Tibial nerve (tissue), 4 donors: ENCODE data around the gene ATP5F1D. TPM values are rescaled to one million over a fixed set of nuclear protein-coding genes. Genes with fewer than 3 reads are reported as not detected.
A peak's percentile ranks its signal among the peaks of the same experiment; 100 is the strongest.

ENCODE experiments used
- DNase-seq, 2 donors: peaks; one replicate each; pipeline ENCODE4 v3.0.0-alpha.2; 2019; ENCODE audit warnings: low spot score in 2 of 2
- H3K27ac ChIP-seq, 4 donors: fragments of 200-600 bp; sonication (generic) in 3 of 4; one replicate each; pipeline ENCODE4 v1.5.1; 2017 to 2019; ENCODE audit warnings: mild to moderate bottlenecking in 1 of 4
- H3K27me3 ChIP-seq, 2 donors: fragments of 200-600 bp; sonication (generic) in 1 of 2; one replicate each; pipeline versions ENCODE4 v1.5.1 to v1.6.0; 2017 to 2019
- H3K36me3 ChIP-seq, 3 donors: fragments of 200-600 bp; sonication (generic); one replicate each; pipeline ENCODE4 v1.5.1; 2018 to 2019
- H3K4me1 ChIP-seq, 4 donors: fragments of 200-600 bp; sonication (generic) in 3 of 4; one replicate each; pipeline ENCODE4 v1.5.1; 2017 to 2019
- H3K4me3 ChIP-seq, 4 donors: fragments of 200-600 bp; sonication (generic) in 3 of 4; one replicate each; pipeline ENCODE4 v1.5.1; 2017 to 2019; ENCODE audit warnings: mild to moderate bottlenecking in 1 of 4, moderate library complexity in 1 of 4
- H3K9me3 ChIP-seq, 4 donors: fragments of 200-600 bp; sonication (generic) in 3 of 4; one replicate each; pipeline ENCODE4 v1.5.1; 2017 to 2019
- EP300 ChIP-seq, 2 donors: sonication (generic); formaldehyde crosslinking; IDR thresholded peaks; one replicate each; pipeline ENCODE4 v1.6.1; 2017; ENCODE audit warnings: antibody characterized with exemption in 2 of 2, mild to moderate bottlenecking in 1 of 2
- POLR2A ChIP-seq, 2 donors: fragments of 450-650 bp; IDR thresholded peaks; one replicate each; pipeline ENCODE4 v1.6.1; 2017; ENCODE audit warnings: antibody characterized with exemption in 2 of 2, mild to moderate bottlenecking in 2 of 2, moderate library complexity in 2 of 2
- WGBS, 2 donors: methylation state at CpG; one replicate each; pipeline ENCODE4 v1.1.5; 2018; 5-methylcytosine and 5-hydroxymethylcytosine counted together
- total RNA-seq, 4 donors: library from RNA; depleted of rRNA; stranded (reverse); fragments of >200 nt; gene quantifications; one replicate each; pipeline ENCODE4 v1.1.0, GENCODE V29; 2016
- TF ChIP-seq, protein P1 (sequence below), 5 experiments: fragments of 200-600 bp in 3 of 5; fragments of 450-650 bp in 2 of 5; sonication (generic) in 3 of 5; IDR thresholded peaks; one replicate each; pipeline ENCODE4 v1.5.1; 2016 to 2019; ENCODE audit warnings: antibody characterized with exemption in 5 of 5, mild to moderate bottlenecking in 3 of 5, moderate library complexity in 2 of 5

ATP5F1D gene
- total RNA-seq, 4 donors from 2014 or later = 67.5 to 140 (median 127) TPM

DNA sequence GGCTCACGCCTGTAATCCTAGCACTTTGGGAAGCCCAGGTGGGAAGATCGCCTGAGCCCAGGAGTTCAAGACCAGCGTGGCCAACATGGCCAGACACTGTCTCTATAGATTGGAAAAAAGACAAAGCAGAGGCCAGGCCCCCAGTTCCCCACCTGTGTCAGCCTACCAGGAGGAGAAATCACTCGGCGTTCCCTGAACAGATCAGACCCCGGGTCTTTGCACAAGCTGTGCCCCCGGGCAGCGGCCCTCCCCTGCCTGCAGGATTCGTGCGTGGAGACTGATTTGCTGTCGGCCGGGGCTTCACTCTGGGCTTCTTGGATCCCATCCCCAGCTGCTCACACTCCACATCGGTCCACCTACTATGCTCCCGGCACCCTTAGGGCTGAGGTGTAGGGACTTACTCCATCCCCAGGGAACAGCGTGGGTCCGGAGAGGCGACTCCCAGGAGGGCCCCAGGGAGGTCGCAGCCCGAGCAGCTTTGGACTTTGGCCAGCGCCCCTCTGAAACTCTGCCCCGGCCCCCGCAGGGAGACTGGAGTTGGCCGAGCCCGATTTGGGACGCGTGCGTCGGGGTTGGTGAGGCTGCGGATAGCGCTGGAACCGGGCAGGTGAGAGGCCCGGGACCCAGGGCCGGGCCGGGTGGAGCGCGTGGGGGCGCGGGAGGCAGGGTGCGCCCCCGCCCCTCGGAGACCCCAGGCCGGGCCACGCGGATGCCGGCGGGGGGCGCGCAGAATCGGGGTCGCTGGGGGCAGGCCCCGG lies 43.6 kb downstream of the ATP5F1D start:
- Histone ChIP-seq H3K4me1 (peaks cover 0 to 22% (median 0%) of the 10 kb centered on the region in 4 donors), H3K36me3 (no peaks in the 10 kb centered on the region), H3K27ac (peak overlapping the region in 1 of 4 donors; percentile 64), H3K9me3 (no peaks in the 10 kb centered on the region), H3K4me3 (no peak overlapping the region), H3K27me3 (peaks cover 0 to 69% of the 10 kb centered on the region in 2 donors)
- TF ChIP-seq POLR2A (IDR thresholded peaks at IDR 0.05) (no peak), EP300 (IDR thresholded peaks at IDR 0.05) (no peak)
- TF ChIP-seq, protein P1, sequence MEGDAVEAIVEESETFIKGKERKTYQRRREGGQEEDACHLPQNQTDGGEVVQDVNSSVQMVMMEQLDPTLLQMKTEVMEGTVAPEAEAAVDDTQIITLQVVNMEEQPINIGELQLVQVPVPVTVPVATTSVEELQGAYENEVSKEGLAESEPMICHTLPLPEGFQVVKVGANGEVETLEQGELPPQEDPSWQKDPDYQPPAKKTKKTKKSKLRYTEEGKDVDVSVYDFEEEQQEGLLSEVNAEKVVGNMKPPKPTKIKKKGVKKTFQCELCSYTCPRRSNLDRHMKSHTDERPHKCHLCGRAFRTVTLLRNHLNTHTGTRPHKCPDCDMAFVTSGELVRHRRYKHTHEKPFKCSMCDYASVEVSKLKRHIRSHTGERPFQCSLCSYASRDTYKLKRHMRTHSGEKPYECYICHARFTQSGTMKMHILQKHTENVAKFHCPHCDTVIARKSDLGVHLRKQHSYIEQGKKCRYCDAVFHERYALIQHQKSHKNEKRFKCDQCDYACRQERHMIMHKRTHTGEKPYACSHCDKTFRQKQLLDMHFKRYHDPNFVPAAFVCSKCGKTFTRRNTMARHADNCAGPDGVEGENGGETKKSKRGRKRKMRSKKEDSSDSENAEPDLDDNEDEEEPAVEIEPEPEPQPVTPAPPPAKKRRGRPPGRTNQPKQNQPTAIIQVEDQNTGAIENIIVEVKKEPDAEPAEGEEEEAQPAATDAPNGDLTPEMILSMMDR (IDR thresholded peaks at IDR 0.05) = no peak
- no peak for DNase-seq
- 29 to 47% methylated on average over 14 to 33 of the region's 51 CpGs for WGBS, 2 donors

DNA sequence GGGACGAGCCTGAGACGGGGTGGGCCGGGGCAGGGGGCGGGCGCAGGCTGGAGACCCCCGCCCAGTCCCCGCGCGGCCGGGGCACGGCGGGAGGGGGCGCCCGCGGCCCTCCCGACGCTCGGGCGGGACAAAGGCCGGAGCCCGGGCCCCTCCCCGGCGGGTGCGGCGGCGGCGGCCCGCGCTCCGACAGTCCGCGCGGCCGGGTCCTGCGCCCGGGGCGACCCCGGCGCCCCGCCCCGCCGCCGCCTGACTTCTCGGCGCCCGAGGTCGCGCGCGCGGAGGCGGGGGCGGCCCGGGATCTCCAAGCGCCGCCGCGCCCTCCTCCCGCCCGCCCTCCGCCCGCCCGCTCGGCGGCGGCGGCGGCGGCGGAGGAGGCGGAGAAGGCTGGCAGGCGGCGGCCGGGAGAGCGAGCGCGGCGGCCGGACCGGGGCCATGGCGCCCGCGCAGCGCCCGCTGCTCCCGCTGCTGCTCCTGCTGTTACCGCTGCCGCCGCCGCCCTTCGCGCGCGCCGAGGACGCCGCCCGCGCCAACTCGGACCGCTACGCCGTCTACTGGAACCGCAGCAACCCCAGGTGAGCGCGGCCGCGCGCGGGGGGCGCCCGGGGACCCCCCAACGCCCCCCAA lies 44.3 kb downstream of the ATP5F1D start, which contains the start of gene EFNA2:
EFNA2 (plus strand) TSS at position 137 of the 624 bp plus-strand sequence; CDS start at position 433, 296 bp downstream.
- Histone ChIP-seq H3K36me3 (no peaks in the 10 kb centered on the region), H3K4me1 (peaks cover 0 to 22% (median 0%) of the 10 kb centered on the region in 4 donors), H3K4me3 (peak within 1 kb of the TSS in 2 of 4 donors; percentile 11 to 37), H3K27ac (peak within 1 kb of the TSS in 1 of 4 donors; percentile 64), H3K9me3 (no peaks in the 10 kb centered on the region), H3K27me3 (peaks cover 0 to 76% of the 10 kb centered on the region in 2 donors)
- WGBS, 2 donors = 0 to 1% methylated on average over 11 to 18 of the region's 113 CpGs
- DNase-seq = no peak
- no peak for TF ChIP-seq POLR2A (IDR thresholded peaks at IDR 0.05)
- TF ChIP-seq, protein P1 (IDR thresholded peaks at IDR 0.05) = no peak
- TF ChIP-seq EP300 (IDR thresholded peaks at IDR 0.05) = no peak

DNA sequence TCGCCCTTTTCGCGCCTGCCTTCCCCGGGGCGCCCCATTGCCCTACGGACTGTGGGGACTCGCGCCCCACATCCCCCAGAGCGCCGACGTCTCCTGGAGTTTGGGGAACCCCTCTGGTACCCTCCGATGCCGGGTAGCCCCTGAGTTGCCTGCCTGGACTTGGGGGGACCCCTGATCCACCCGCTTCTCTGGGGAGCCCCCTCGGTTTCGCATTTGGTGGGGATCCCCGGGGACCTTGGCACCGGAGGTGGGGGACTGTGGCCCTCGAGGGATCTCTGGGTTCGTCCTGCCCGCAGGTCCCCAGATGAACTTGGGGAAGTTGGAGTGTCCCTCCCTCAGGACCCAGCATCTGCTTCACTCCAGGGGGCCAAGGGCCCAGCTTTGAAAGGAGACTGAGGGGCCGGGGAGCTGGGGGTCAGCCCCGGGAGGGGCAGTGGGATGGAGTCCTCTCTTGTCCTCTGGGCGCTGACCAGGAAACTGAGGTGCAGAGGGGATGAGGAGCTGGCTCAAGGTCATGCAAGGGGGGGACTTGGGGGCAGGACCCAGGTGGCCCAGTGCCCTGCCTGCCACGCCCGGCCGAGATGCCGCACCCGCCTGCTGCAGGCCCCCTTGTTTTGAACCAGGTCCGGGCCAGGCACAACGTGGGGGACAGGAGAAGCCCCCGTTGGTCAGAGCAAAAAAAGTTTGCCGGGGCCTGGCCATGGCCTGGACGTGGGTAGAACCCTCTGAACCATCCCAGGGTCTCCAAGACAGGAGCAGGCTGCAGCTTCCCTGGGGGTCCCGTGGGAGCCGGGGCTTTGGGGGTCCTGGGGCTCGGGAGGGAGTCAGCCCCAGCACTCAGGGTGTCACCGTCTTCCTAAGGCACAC lies 45.2 kb downstream of the ATP5F1D start:
- H3K27me3 ChIP-seq = peaks cover 0 to 84% of the 10 kb centered on the region in 2 donors
- WGBS, 2 donors = 22 to 30% methylated on average over 21 to 31 of the region's 38 CpGs
- DNase-seq = no peak
- H3K9me3 ChIP-seq = no peaks in the 10 kb centered on the region
- peak overlapping the region in 2 of 4 donors; percentile 11 to 37 for H3K4me3 ChIP-seq
- H3K36me3 ChIP-seq = no peaks in the 10 kb centered on the region
- H3K4me1 ChIP-seq = peaks cover 0 to 22% (median 0%) of the 10 kb centered on the region in 4 donors
- TF ChIP-seq, protein P1 (IDR thresholded peaks at IDR 0.05) = no peak
- TF ChIP-seq EP300 (IDR thresholded peaks at IDR 0.05) = no peak
- TF ChIP-seq POLR2A (IDR thresholded peaks at IDR 0.05) = no peak
- peak overlapping the region in 1 of 4 donors; percentile 51 for H3K27ac ChIP-seq

DNA sequence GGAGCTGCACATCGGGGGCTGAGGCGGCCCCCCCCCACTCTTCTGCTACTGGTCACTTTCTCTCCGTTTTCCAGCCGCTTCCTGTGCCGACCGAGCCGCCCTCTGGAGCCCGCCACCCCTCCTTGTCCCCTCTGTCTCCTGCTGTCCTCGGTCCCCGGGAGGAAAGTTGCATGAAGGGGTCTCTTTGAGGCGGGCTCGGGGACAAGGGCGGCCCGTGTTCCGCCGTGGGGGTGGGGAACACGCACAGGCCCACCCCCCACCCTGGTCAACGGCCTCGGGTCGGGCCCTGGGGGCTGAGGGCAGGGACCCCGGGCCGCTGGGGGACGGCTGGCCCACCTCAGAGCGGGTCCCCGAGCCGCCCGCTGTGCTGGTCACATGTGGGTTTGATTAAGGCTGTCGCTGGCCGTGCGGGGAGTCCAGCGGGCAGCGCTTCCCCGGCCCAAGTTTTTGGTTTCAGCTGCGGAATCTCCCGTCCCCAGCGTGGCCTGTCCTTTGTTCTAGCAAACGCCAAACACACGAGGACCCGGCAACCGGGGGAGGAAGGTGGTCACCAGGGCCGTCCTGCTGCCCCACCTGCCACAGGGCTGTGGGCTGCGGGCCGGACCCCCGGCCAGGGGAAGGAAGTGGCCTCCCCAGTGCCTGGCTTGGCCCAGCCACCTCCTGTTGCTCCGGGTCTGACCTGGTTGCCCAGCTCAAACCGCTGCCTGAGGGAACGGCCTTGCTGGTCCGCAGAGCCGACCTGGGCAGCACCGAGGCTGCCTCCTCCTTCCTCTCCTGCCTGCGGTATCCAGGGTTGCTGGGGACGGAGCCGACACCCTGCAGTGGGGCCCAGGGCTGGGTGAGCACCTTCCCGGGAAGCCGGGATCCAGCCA lies 46.0 kb downstream of the ATP5F1D start:
- 28 to 34% methylated on average over 22 to 39 of the region's 55 CpGs for WGBS, 2 donors
- Histone ChIP-seq H3K27ac (peak overlapping the region in 1 of 4 donors; percentile 51), H3K36me3 (no peaks in the 10 kb centered on the region), H3K9me3 (no peaks in the 10 kb centered on the region), H3K27me3 (peaks cover 0 to 92% of the 10 kb centered on the region in 2 donors), H3K4me1 (peaks cover 0 to 22% (median 0%) of the 10 kb centered on the region in 4 donors), H3K4me3 (no peak overlapping the region)
- TF ChIP-seq EP300 (IDR thresholded peaks at IDR 0.05) = no peak
- TF ChIP-seq, protein P1 (IDR thresholded peaks at IDR 0.05) = no peak
- no peak for TF ChIP-seq POLR2A (IDR thresholded peaks at IDR 0.05)
- DNase-seq = no peak
